Ovary (tissue), 9 donors: Measurements from ENCODE around the gene KLHL42. TPM values are rescaled to one million over a fixed set of nuclear protein-coding genes. Genes with fewer than 3 reads are reported as not detected.

ENCODE experiments used
- DNase-seq, 5 donors: peaks; one replicate each; pipeline ENCODE4 v3.0.0-alpha.2; 2019 to 2020
- H3K27ac ChIP-seq, 2 donors: fragments of 200-600 bp; one replicate each; pipeline versions ENCODE4 v1.5.1 to v1.8.0; 2019 to 2022
- H3K27me3 ChIP-seq: fragments of 200-600 bp; one replicate; pipeline ENCODE4 v1.8.0; 2022
- H3K36me3 ChIP-seq: fragments of 200-600 bp; sonication (generic); one replicate; pipeline ENCODE4 v1.5.1; 2019
- H3K4me1 ChIP-seq: one replicate; pipeline ENCODE4 v1.8.1; 2013; ENCODE audit warnings: mild to moderate bottlenecking, moderate library complexity; ENCODE audit not compliant: insufficient read depth
- H3K4me3 ChIP-seq: fragments of 200-600 bp; sonication (generic); one replicate; pipeline ENCODE4 v1.5.1; 2017
- H3K9me3 ChIP-seq, 2 donors: fragments of 200-600 bp in 1 of 2; sonication (generic) in 1 of 2; one replicate each; pipeline versions ENCODE4 v1.5.1 to v1.8.1; 2013 to 2019; ENCODE audit warnings: mild to moderate bottlenecking in 1 of 2, moderate library complexity in 1 of 2
- EP300 ChIP-seq: sonication (generic); formaldehyde crosslinking; IDR thresholded peaks from one replicate; pipeline ENCODE4 v1.6.1; 2017; ENCODE audit warnings: antibody characterized with exemption
- POLR2A ChIP-seq: fragments of 450-650 bp; IDR thresholded peaks from one replicate; pipeline ENCODE4 v1.6.1; 2017; ENCODE audit warnings: antibody characterized with exemption, mild to moderate bottlenecking, moderate library complexity
- WGBS, 3 donors: extraction: QIAGEN DNeasy Blood & Tissue Kit in 1 of 3; methylation state at CpG; one replicate each; pipeline versions ENCODE4 v1.1.5 to v1.1.7; 2013 to 2017; 5-methylcytosine and 5-hydroxymethylcytosine counted together
- intact Hi-C, 4 donors: fragments of 100-400 bp; cut with DNase I; formaldehyde crosslinking; loops; one replicate each; pipeline versions ENCODE4 v1.11.0 to v1.15.1; 2022 to 2023
- polyA plus RNA-seq, 2 donors: library from polyadenylated mRNA; stranded (reverse); fragments of 200-250 nt in 1 of 2; fragments of 350-450 nt in 1 of 2; fragmentation: Illumina TruSeq in 1 of 2; extraction: RNeasy Lipid Tissue Mini Kit (QIAGEN cat#74804) in 1 of 2; gene quantifications; one replicate each; pipeline ENCODE4 v1.2.3, GENCODE V29; 2013 to 2014
- total RNA-seq, 7 donors: library from RNA; depleted of rRNA in 2 of 7; stranded (reverse); fragments of >200 nt in 2 of 7; fragmentation: NEBNext Ultra II Directional in 3 of 7; extraction: Animal tissue kit (Norgen Biotek cat#: 25700) in 3 of 7; gene quantifications; one replicate each; pipeline versions ENCODE4 v1.1.0 to v1.2.4, GENCODE V29; 2016 to 2023
- TF ChIP-seq, protein P1 (sequence below), 3 donors: fragments of 450-650 bp in 2 of 3; fragments of 200-600 bp in 1 of 3; IDR thresholded peaks; one replicate each; pipeline versions ENCODE4 v1.5.1 to v1.8.0; 2016 to 2022; ENCODE audit warnings: antibody characterized with exemption in 3 of 3, mild to moderate bottlenecking in 1 of 3
- donor health status: DM: no; HTN: no; CAD: no; lungs with moderate emphysema.
- donor health status: DM: no; HTN: no; CAD: no.
- donor health status: Bipolar disorder and iron deficiency.
- donor health status: DM: yes; HTN: yes; CAD: no.
- donor health status: DM: no; HTN: no; CAD: no.
- donor health status: DM: yes; HTN: yes; CAD: no.

The KLHL42 gene
- total and polyA plus RNA-seq, 9 donors: 7.0 to 28.4 (median 18.8) TPM

DNA sequence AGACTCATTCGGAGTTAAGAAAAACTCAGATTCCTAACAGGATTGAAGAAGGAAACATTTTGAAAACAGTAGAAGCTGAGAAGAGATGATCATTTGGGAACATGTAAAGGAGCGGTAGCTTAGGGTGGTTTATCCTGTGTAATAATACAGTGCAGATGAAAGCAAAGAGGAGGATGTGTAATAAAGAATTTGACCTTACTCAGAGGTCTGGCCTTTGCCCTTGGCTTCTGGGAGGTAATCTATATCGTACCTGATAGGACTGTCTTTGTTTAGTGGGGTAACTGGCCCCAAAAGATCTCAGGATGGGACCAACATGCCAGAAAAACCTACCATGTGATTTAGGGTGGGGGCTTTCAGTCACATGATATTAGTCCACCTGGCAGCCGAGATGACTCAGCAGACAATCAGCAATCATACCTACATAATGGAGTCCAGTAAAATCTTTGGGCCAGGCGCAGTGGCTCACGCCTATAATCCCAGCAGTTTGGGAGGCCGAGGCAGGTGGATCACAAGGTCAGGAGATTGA lies 23.3 kb upstream of the KLHL42 start:
- H3K36me3 ChIP-seq: no peaks in the 10 kb centered on the region
- 90 to 94% (median 93%) methylated on average over 7 of the region's 7 CpGs for WGBS, 3 donors
- TF ChIP-seq EP300: no peak
- TF ChIP-seq, protein P1, sequence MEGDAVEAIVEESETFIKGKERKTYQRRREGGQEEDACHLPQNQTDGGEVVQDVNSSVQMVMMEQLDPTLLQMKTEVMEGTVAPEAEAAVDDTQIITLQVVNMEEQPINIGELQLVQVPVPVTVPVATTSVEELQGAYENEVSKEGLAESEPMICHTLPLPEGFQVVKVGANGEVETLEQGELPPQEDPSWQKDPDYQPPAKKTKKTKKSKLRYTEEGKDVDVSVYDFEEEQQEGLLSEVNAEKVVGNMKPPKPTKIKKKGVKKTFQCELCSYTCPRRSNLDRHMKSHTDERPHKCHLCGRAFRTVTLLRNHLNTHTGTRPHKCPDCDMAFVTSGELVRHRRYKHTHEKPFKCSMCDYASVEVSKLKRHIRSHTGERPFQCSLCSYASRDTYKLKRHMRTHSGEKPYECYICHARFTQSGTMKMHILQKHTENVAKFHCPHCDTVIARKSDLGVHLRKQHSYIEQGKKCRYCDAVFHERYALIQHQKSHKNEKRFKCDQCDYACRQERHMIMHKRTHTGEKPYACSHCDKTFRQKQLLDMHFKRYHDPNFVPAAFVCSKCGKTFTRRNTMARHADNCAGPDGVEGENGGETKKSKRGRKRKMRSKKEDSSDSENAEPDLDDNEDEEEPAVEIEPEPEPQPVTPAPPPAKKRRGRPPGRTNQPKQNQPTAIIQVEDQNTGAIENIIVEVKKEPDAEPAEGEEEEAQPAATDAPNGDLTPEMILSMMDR (IDR thresholded peaks at IDR 0.05): no peak
- no peak for TF ChIP-seq POLR2A
- no peaks in the 10 kb centered on the region for H3K9me3 ChIP-seq
- no peak overlapping the region for H3K4me3 ChIP-seq
- no peak for DNase-seq
- H3K27me3 ChIP-seq: no peaks in the 10 kb centered on the region
- H3K4me1 ChIP-seq: no peaks in the 10 kb centered on the region
- H3K27ac ChIP-seq: no peak overlapping the region
- intact Hi-C loops: no loop called here

- Histone ChIP-seq H3K27me3 (no peaks in the 10 kb centered on the region), H3K27ac (no peak overlapping the region), H3K4me1 (no peaks in the 10 kb centered on the region), H3K36me3 (no peaks in the 10 kb centered on the region), H3K4me3 (no peak overlapping the region), H3K9me3 (no peaks in the 10 kb centered on the region)
- no peak for DNase-seq
- WGBS, 3 donors: 90 to 94% (median 93%) methylated on average over 2 of the region's 2 CpGs
- TF ChIP-seq EP300 (no peak), POLR2A (no peak)
- TF ChIP-seq, protein P1 (IDR thresholded peaks at IDR 0.05): no peak
- intact Hi-C loops: no loop called here
Observed at GRCh38 chr12:27762757-27763156, 17.3 kb upstream of the KLHL42 start.

DNA sequence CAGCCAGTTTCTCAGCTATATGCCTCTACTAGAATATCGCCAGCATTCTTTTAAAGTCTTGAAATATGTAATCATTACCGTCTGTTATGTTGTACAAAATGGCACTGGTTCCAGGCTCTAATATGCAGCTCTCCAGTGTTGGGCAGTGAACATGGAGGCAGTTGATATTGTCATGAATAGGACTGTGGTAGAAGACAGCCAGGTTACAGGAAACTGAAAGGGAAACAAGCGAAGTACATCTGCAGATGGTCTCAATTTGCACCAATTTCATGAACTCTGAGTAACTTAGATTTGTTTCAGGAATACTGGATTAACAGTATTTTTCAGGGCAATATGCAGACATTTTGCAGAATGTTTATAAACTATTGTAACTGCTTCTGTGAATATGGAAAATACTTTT lies 13.4 kb upstream of the KLHL42 start:
- intact Hi-C loops: no loop called here
- TF ChIP-seq POLR2A (no peak), EP300 (no peak)
- TF ChIP-seq, protein P1 (IDR thresholded peaks at IDR 0.05): no peak
- Histone ChIP-seq H3K36me3 (no peaks in the 10 kb centered on the region), H3K27me3 (no peaks in the 10 kb centered on the region), H3K4me3 (no peak overlapping the region), H3K4me1 (no peaks in the 10 kb centered on the region), H3K27ac (no peak overlapping the region), H3K9me3 (no peaks in the 10 kb centered on the region)
- DNase-seq: no peak
- 82 to 91% (median 87%) methylated on average over 3 of the region's 3 CpGs for WGBS, 3 donors

DNA sequence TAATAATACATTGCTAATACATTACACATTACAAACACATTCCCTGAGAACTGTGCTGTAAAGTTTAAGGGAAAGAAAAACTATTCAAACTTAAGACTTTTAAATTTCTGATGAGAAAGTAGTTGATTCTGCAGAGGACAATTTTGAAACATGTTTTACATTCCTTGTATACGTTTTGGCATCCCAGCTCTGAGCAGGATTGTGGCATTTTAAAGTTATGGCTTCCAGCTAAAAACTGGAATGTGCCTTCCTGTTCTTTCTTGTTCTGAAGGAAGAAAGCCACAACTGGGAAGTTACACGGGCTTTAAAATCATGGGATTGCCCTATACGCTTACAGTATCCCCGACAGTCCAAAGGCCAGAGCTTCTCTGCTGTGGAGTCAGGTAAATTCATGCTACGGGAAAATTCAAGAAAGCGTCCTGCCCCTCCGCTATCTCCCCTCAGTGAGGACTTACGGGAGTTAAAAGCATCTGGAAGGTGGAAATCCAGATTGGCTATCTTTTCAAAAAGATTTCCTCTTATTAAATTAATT lies 10.8 kb upstream of the KLHL42 start:
- WGBS, 3 donors: 70 to 78% (median 77%) methylated on average over 8 of the region's 8 CpGs
- H3K4me3 ChIP-seq: no peak overlapping the region
- H3K9me3 ChIP-seq: no peaks in the 10 kb centered on the region
- no peaks in the 10 kb centered on the region for H3K4me1 ChIP-seq
- intact Hi-C loops: no loop called here
- H3K27me3 ChIP-seq: no peaks in the 10 kb centered on the region
- TF ChIP-seq POLR2A: no peak
- TF ChIP-seq EP300: no peak
- TF ChIP-seq, protein P1 (IDR thresholded peaks at IDR 0.05): no peak
- no peak for DNase-seq
- H3K27ac ChIP-seq: no peak overlapping the region
- no peaks in the 10 kb centered on the region for H3K36me3 ChIP-seq
